IPS-15b (cell line): ENCODE data around the gene COL4A1.

Experiments
- H3K27me3 ChIP-seq: one replicate; pipeline ENCODE4 v1.6.1; 2013; ENCODE audit warnings: low read length; ENCODE audit not compliant: control insufficient read depth, insufficient read depth
- H3K36me3 ChIP-seq: one replicate; pipeline ENCODE4 v1.6.1; 2013; ENCODE audit warnings: low read length; ENCODE audit not compliant: control insufficient read depth, insufficient read depth
- H3K4me1 ChIP-seq: one replicate; pipeline ENCODE4 v1.6.1; 2013; ENCODE audit warnings: mild to moderate bottlenecking, low read length; ENCODE audit not compliant: control insufficient read depth, insufficient read depth
- H3K4me3 ChIP-seq: one replicate; pipeline ENCODE4 v1.5.1; 2013; ENCODE audit warnings: low read depth, low read length
- H3K9ac ChIP-seq: one replicate; pipeline ENCODE4 v1.6.1; 2013; ENCODE audit warnings: low read depth, mild to moderate bottlenecking, low read length
- H3K9me3 ChIP-seq: one replicate; pipeline ENCODE4 v1.6.1; 2013; ENCODE audit warnings: mild to moderate bottlenecking, low read length; ENCODE audit not compliant: control insufficient read depth, insufficient read depth

COL4A1 gene

GRCh38 chr13:110127986-110128511 is 178.9 kb downstream of the COL4A1 start:
- H3K27me3 ChIP-seq = no peaks in the 10 kb centered on the region
- no peak overlapping the region for H3K9ac ChIP-seq
- H3K36me3 ChIP-seq = no peaks in the 10 kb centered on the region
- no peak overlapping the region for H3K4me3 ChIP-seq
- peaks cover 16% of the 10 kb centered on the region for H3K4me1 ChIP-seq
- no peaks in the 10 kb centered on the region for H3K9me3 ChIP-seq

- H3K4me3 ChIP-seq = no peak overlapping the region
- peaks cover 6% of the 10 kb centered on the region for H3K4me1 ChIP-seq
- H3K9me3 ChIP-seq = no peaks in the 10 kb centered on the region
Measured at GRCh38 chr13:110126391-110126961, 180.5 kb downstream of the COL4A1 start.

GRCh38 chr13:110125613-110126272 is 181.2 kb downstream of the COL4A1 start:
- H3K4me1 ChIP-seq = peaks cover 6% of the 10 kb centered on the region
- H3K9ac ChIP-seq = no peak overlapping the region
- no peaks in the 10 kb centered on the region for H3K36me3 ChIP-seq
- H3K27me3 ChIP-seq = no peaks in the 10 kb centered on the region
- no peaks in the 10 kb centered on the region for H3K9me3 ChIP-seq
- no peak overlapping the region for H3K4me3 ChIP-seq

More at GRCh38 chr13:110126391-110126961, 180.5 kb downstream of the COL4A1 start:
- Histone ChIP-seq H3K9ac (no peak overlapping the region), H3K27me3 (no peaks in the 10 kb centered on the region), H3K36me3 (no peaks in the 10 kb centered on the region)

GRCh38 chr13:110125157-110125556 is 181.8 kb downstream of the COL4A1 start:
- H3K4me1 ChIP-seq = peaks cover 6% of the 10 kb centered on the region
- H3K9me3 ChIP-seq = no peaks in the 10 kb centered on the region
- H3K4me3 ChIP-seq = no peak overlapping the region
- no peaks in the 10 kb centered on the region for H3K36me3 ChIP-seq
- H3K27me3 ChIP-seq = no peaks in the 10 kb centered on the region
- H3K9ac ChIP-seq = no peak overlapping the region

- Histone ChIP-seq H3K9me3 (no peaks in the 10 kb centered on the region), H3K4me3 (no peak overlapping the region), H3K27me3 (no peaks in the 10 kb centered on the region), H3K9ac (no peak overlapping the region), H3K36me3 (no peaks in the 10 kb centered on the region), H3K4me1 (peaks cover 6% of the 10 kb centered on the region)
Measured at GRCh38 chr13:110124201-110124940, 182.6 kb downstream of the COL4A1 start.

- Histone ChIP-seq H3K4me3 (no peak overlapping the region), H3K9ac (no peak overlapping the region), H3K27me3 (no peaks in the 10 kb centered on the region), H3K36me3 (no peaks in the 10 kb centered on the region), H3K4me1 (peaks cover 6% of the 10 kb centered on the region), H3K9me3 (no peaks in the 10 kb centered on the region)
Measured at GRCh38 chr13:110123041-110123809, 183.7 kb downstream of the COL4A1 start.

GRCh38 chr13:110121422-110122083 is 185.4 kb downstream of the COL4A1 start:
- peaks cover 3% of the 10 kb centered on the region for H3K4me1 ChIP-seq
- H3K27me3 ChIP-seq = no peaks in the 10 kb centered on the region
- H3K4me3 ChIP-seq = no peak overlapping the region
- H3K9me3 ChIP-seq = no peaks in the 10 kb centered on the region
- no peak overlapping the region for H3K9ac ChIP-seq
- no peaks in the 10 kb centered on the region for H3K36me3 ChIP-seq

- Histone ChIP-seq H3K9me3 (no peaks in the 10 kb centered on the region), H3K4me3 (no peak overlapping the region), H3K36me3 (no peaks in the 10 kb centered on the region), H3K27me3 (peaks cover 4% of the 10 kb centered on the region), H3K4me1 (no peaks in the 10 kb centered on the region), H3K9ac (no peak overlapping the region)
Measured at GRCh38 chr13:110119935-110120905, 186.7 kb downstream of the COL4A1 start.

GRCh38 chr13:110118106-110118505 is 188.9 kb downstream of the COL4A1 start:
- Histone ChIP-seq H3K27me3 (peaks cover 11% of the 10 kb centered on the region), H3K4me1 (no peaks in the 10 kb centered on the region), H3K9me3 (no peaks in the 10 kb centered on the region), H3K4me3 (no peak overlapping the region), H3K9ac (no peak overlapping the region), H3K36me3 (no peaks in the 10 kb centered on the region)

- Histone ChIP-seq H3K9me3 (no peaks in the 10 kb centered on the region), H3K27me3 (peaks cover 11% of the 10 kb centered on the region), H3K4me3 (no peak overlapping the region), H3K9ac (no peak overlapping the region), H3K36me3 (no peaks in the 10 kb centered on the region), H3K4me1 (no peaks in the 10 kb centered on the region)
Measured at GRCh38 chr13:110116072-110116487, 190.9 kb downstream of the COL4A1 start.
